NCI-H1417 treated with DMSO at 0.1 percent for 48 hours (cell line): ENCODE measurements around the gene FGFBP3.

ENCODE experiments used
- DNase-seq: peaks from one replicate; lab custom pipeline; 2025; lab: John Stamatoyannopoulos, UW

FGFBP3 gene

GRCh38 chr10:91909117-91909677 lies at the start of gene FGFBP3:
FGFBP3 (minus strand) TSS chr10:91909486; CDS start chr10:91908969, 517 bp downstream.
- peak; percentile 2 for DNase-seq

GRCh38 chr10:91957091-91957490 lies 47.8 kb upstream of the FGFBP3 start:
- no peak for DNase-seq

DNA sequence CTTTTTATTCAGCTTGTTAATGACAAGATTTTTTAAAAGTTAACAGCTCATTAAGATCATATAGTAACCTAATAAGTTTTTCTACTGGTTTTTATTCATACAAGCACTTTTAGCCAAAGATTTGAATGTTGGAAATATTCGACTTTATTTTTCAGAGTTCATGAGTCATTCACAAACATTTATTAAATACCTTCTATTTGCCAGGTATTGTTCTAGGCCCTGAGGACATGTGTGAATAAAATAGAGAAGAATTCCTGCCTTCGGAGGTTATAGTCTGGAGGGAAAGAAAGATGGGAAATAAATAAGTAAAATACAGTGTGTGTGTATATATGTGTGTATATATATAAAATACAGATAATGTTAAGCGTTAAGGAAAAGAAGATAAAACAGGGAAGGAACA lies 45.8 kb upstream of the FGFBP3 start:
- no peak for DNase-seq

DNA sequence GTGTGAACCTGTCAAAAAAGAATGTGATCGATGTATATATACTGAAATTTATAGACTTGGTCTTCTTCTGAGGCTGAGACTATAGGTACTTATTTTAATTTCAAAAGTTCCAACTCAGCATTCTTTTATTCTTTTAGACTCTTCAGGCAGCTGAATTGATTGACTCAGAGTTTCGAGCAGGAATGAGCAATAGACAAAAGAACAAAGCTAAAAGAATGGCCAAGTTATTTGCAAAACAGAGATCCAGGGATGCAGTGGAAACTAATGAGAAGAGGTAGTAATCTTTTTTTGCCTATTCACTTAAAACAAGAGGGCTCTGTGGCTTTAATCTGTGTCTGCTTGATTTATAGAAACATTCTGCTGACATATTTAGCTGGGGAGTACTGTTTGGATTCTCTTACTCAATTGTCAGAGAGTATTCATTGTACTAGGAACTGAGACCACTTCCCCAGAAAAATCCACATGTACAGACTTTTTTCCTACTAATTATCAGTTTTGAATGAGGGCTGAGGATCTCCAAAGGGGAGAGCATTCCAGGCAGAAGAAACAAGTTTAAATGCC lies 44.4 kb upstream of the FGFBP3 start:
- no peak for DNase-seq

GRCh38 chr10:91944880-91945630 lies 35.8 kb upstream of the FGFBP3 start:
- DNase-seq = no peak

- no peak for DNase-seq
Observed at GRCh38 chr10:91941426-91941825, 32.1 kb upstream of the FGFBP3 start.

DNA sequence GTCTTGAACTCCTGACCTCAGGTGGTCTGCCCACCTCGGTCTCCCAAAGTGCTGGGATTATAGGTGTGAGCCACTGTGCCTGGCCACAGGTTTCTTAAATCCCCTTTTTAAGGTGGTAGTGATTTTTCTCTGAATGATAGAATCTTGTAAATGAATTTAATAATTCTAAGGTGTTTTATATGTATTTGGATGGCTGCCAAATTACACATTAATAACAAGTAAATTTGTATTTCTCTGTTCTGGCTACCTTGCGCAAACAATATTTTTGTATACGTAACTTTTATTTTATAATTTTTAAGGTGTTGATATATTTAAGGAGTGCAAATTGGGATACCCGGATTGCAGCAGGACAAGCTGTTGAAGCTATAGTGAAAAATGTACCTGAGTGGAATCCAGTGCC lies 30.4 kb upstream of the FGFBP3 start:
- no peak for DNase-seq

DNA sequence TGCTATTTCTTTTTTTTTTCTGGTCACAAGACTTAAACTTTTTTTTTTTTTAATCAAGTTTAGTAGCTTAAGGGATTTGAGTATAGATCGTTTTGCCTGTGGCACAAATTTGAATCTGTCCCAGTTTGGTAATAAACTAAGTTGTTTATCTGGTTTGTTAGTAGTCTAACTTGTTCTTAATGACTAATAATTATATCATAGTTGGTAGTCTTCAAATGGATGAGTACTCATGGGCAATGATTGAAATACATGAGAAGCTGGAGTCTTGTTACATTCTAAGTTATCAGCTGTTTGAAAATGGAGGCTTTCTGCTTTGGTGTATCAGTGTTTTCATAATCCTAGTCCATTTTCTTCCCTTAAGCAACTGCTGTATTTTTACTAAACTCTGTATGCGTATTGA lies 26.6 kb upstream of the FGFBP3 start:
- no peak for DNase-seq

- DNase-seq = no peak
Observed at GRCh38 chr10:91932737-91933136, 23.5 kb upstream of the FGFBP3 start.

GRCh38 chr10:91931526-91932190 lies 22.4 kb upstream of the FGFBP3 start:
- no peak for DNase-seq

- no peak for DNase-seq
Observed at GRCh38 chr10:91930939-91931338, 21.7 kb upstream of the FGFBP3 start.

DNA sequence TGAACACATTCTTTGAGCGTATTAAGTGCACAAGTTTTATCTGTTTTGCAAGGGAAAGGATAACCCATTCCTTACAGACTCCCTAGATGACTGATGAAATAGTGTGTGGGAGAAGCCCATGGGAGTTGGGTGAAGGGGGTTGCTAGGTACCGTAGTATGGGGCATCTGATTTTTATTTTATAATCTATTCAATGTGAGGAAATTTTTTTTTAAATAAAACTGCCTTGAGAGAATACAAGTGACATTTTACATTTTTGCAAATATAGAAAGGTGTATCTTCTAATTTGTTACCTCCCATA lies 15.7 kb upstream of the FGFBP3 start:
- no peak for DNase-seq

DNA sequence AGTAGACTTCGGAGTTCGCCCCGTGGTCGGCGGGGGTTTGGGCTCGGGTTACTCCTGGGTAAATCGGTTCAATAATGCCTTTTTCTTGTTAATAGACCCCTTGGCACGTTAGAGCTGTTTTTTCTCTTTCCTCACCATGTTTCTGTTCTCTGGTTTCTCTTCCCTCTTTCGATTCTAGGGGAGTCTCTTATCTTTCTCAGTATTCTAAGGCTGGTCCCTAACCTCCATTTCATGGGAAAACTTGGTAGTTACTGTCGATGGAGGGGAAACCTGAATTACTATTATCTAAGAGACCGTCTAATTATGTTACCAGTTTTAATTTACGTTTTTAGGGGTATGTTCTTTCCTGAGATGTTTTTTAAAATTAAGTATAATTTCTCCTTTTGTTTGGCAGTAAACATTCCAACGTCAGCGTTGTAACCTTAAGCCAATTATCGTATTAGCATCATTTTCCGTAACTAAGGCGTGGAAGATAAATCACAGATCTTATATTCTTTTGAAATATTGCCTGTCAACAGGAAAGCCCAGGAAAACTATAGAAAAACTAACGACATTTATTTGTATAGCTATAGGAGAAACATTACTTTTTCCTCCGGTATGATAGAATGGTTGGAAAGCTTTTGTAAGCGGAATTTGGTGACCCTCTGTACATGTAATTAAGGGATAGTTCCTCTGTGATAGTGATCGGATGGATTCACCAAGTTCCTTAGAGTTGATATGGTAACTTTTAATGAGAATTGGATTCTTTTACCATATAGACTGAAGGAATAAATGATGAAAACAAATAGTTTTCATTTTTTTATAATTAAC lies 15.1 kb upstream of the FGFBP3 start:
- DNase-seq = no peak

GRCh38 chr10:91923371-91924211 lies 14.3 kb upstream of the FGFBP3 start, which contains the start of gene BTAF1:
BTAF1 (plus strand) TSS chr10:91923770; CDS start chr10:91924077, 307 bp downstream.
- peak; percentile 11 for DNase-seq

- no peak for DNase-seq
Observed at GRCh38 chr10:91919651-91920050, 10.4 kb upstream of the FGFBP3 start.

GRCh38 chr10:91910467-91910866 lies 1.2 kb upstream of the FGFBP3 start:
- no peak for DNase-seq

GRCh38 chr10:91908337-91909116 lies 759 bp downstream of the FGFBP3 start:
- peak; percentile 10 for DNase-seq

DNA sequence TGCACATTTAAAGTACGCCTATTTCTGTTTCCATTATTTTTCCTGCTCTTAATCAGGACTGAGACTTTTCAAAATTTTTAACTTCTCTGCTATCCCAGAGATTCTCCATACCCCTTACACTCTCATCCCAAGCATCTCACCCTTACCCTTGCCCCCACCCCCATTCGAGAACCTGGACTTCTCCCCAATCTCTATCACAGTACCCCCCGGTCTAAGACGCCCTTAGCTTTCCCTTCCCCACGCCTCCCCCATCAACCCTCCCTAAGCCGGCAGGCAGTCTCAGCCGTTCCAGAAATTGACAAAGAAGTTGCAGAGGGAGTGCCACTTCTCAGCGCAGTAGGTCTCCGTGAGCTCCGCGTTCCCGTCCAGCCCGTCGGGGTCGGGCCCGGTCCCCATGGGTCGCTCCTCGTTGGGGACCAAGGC lies 1.4 kb downstream of the FGFBP3 start:
- no peak for DNase-seq

GRCh38 chr10:91907033-91907594 lies 2.2 kb downstream of the FGFBP3 start:
- DNase-seq = no peak
